Upper lobe of right lung (tissue), 1 donor: ENCODE data around the gene TMCO6. TPM values are rescaled to one million over a fixed set of nuclear protein-coding genes. Genes with fewer than 3 reads are reported as not detected.
"Not testable (repeated sequence)": the region's sequence is repeated elsewhere in the genome, so short reads cannot be mapped to it uniquely, and the experiment has no call there.

Experiments
- ATAC-seq: fragments of 200-7000 bp; cut with Tn5 transposase; one replicate; pipeline ENCODE4 v1.9.1; 2020; ENCODE audit warnings: mild to moderate bottlenecking, moderate library complexity
- DNase-seq: peaks from one replicate; pipeline ENCODE4 v3.0.0-alpha.2; 2020
- H3K27ac ChIP-seq: fragments of 200-600 bp; one replicate; pipeline ENCODE4 v1.8.0; 2022
- H3K27me3 ChIP-seq: fragments of 200-600 bp; one replicate; pipeline ENCODE4 v1.8.0; 2022; ENCODE audit warnings: mild to moderate bottlenecking
- H3K36me3 ChIP-seq: fragments of 200-600 bp; one replicate; pipeline ENCODE4 v1.8.0; 2022
- H3K4me1 ChIP-seq: fragments of 200-600 bp; one replicate; pipeline ENCODE4 v1.8.0; 2022
- H3K4me3 ChIP-seq: fragments of 200-600 bp; one replicate; pipeline ENCODE4 v1.8.0; 2022; ENCODE audit warnings: mild to moderate bottlenecking
- H3K9me3 ChIP-seq: fragments of 200-600 bp; one replicate; pipeline ENCODE4 v1.8.0; 2022
- intact Hi-C: fragments of 100-400 bp; cut with DNase I; formaldehyde crosslinking; loops from one replicate; pipeline ENCODE4 v1.11.0; 2022
- total RNA-seq: library from RNA; stranded (reverse); fragmentation: NEBNext Ultra II Directional; extraction: Animal tissue kit (Norgen Biotek cat#: 25700); gene quantifications from one replicate; pipeline ENCODE4 v1.2.1, GENCODE V29; 2021
- TF ChIP-seq, protein P1 (sequence below): fragments of 200-600 bp; IDR thresholded peaks from one replicate; pipeline ENCODE4 v1.8.0; 2022; ENCODE audit warnings: antibody characterized with exemption
- donor health status: DM: no; HTN: yes; CAD: no; lungs with severe emphysema.

Gene TMCO6
- total RNA-seq, 1 donor from 2014 or later: 10.7 TPM

DNA sequence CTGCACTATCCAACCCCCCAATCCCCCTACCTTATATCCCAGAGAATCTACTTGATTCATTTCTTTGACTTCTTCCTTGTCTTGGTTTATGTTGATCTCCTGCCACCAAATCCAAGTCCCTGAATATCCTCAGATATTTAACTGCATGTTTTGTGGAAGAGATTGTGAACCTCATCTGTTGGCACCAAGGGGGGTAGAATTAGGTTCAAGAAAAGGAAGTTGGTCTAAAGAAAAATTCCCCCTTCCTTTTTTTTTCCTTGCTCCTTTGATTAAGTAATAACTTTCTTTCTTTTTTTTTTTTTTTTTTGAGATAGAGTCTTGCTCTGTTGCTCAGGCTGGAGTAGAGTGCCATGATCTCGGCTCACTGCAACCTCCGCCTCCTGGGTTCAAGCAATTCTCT lies 5.8 kb upstream of the TMCO6 start:
- DNase-seq (no peak), ATAC-seq (no peak)
- Histone ChIP-seq H3K9me3 (no peaks in the 10 kb centered on the region), H3K27me3 (no peaks in the 10 kb centered on the region), H3K4me1 (peaks cover 29% of the 10 kb centered on the region), H3K36me3 (no peaks in the 10 kb centered on the region), H3K27ac (peak overlapping the region; percentile 31), H3K4me3 (peak overlapping the region; percentile 61)
- TF ChIP-seq, protein P1, sequence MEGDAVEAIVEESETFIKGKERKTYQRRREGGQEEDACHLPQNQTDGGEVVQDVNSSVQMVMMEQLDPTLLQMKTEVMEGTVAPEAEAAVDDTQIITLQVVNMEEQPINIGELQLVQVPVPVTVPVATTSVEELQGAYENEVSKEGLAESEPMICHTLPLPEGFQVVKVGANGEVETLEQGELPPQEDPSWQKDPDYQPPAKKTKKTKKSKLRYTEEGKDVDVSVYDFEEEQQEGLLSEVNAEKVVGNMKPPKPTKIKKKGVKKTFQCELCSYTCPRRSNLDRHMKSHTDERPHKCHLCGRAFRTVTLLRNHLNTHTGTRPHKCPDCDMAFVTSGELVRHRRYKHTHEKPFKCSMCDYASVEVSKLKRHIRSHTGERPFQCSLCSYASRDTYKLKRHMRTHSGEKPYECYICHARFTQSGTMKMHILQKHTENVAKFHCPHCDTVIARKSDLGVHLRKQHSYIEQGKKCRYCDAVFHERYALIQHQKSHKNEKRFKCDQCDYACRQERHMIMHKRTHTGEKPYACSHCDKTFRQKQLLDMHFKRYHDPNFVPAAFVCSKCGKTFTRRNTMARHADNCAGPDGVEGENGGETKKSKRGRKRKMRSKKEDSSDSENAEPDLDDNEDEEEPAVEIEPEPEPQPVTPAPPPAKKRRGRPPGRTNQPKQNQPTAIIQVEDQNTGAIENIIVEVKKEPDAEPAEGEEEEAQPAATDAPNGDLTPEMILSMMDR: no peak
- intact Hi-C loops: loop anchor here (10.0 kb wide), 1 partner anchor 69 kb away; the partner anchor contains the start of genes APBB3 and SLC35A4

- DNase-seq (no peak), ATAC-seq (no peak)
- intact Hi-C loops: loop anchor here (10.0 kb wide), 1 partner anchor 69 kb away; the partner anchor contains the start of genes APBB3 and SLC35A4
- H3K9me3 ChIP-seq: no peaks in the 10 kb centered on the region
- peaks cover 33% of the 10 kb centered on the region for H3K4me1 ChIP-seq
- H3K27ac ChIP-seq: no peak overlapping the region
- no peak overlapping the region for H3K4me3 ChIP-seq
- TF ChIP-seq, protein P1: no peak
- no peaks in the 10 kb centered on the region for H3K36me3 ChIP-seq
- no peaks in the 10 kb centered on the region for H3K27me3 ChIP-seq
Observed at GRCh38 chr5:140634103-140634502, 5.1 kb upstream of the TMCO6 start.

DNA sequence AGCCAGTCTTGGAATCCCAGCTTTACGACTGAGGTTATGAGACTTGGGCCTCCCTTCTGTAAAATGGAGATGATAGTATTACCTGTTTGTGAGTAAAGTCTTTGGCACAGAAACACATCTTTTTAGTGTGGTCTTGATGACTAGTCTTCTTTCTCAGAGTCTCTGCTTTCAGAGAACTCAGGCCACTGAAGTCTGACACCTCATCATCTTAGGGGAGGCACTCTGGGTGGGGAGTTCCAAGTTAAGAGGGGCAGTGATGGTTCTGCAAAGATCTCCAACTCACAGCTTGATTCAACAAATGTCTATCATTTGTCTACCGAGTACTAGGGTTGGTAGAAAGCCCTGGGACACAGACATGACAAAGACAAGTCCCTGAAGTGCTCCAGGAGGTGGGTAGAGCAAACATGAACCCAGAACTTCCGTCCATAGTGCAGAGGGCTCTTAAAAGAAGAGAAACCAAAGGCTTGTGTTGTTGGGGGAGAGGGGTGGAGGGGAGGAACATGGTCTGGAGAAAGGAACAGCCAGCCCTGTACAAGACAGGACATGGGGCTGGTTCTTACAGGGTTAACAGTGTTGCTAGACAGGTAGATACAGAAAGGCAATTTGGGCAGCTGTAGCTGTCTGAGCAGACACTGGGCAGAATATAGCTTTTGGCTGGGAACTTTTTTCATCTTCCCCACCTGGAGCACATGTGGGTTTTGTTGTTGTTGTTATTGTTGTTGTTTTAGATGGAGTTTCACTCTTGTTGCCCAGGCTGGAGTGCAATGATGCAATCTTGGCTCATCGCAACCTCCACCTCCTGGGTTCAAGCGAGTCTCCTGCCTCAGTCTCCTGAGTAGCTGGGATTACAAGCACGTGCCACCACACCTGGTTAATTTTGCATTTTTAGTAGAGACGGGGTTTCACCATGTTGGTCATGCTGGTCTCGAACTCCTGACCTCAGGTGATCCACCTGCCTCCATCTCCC lies 3.7 kb upstream of the TMCO6 start:
- TF ChIP-seq, protein P1: no peak
- intact Hi-C loops: loop anchor here (10.0 kb wide), 1 partner anchor 71 kb away; the partner anchor contains the start of genes APBB3 and SLC35A4
- ATAC-seq (no peak), DNase-seq (no peak)
- Histone ChIP-seq H3K4me3 (no peak overlapping the region), H3K36me3 (no peaks in the 10 kb centered on the region), H3K9me3 (no peaks in the 10 kb centered on the region), H3K27me3 (no peaks in the 10 kb centered on the region), H3K27ac (no peak overlapping the region), H3K4me1 (peaks cover 31% of the 10 kb centered on the region)

- Histone ChIP-seq H3K9me3 (no peaks in the 10 kb centered on the region), H3K27me3 (no peaks in the 10 kb centered on the region), H3K27ac (no peak overlapping the region), H3K36me3 (no peaks in the 10 kb centered on the region), H3K4me3 (no peak overlapping the region), H3K4me1 (peaks cover 16% of the 10 kb centered on the region)
- intact Hi-C loops: loop anchor here (10.0 kb wide), 1 partner anchor 73 kb away; the partner anchor contains the start of genes APBB3 and SLC35A4
- DNase-seq (no peak), ATAC-seq (no peak)
- TF ChIP-seq, protein P1: no peak
Observed at GRCh38 chr5:140637371-140638100, 1.7 kb upstream of the TMCO6 start.

DNA sequence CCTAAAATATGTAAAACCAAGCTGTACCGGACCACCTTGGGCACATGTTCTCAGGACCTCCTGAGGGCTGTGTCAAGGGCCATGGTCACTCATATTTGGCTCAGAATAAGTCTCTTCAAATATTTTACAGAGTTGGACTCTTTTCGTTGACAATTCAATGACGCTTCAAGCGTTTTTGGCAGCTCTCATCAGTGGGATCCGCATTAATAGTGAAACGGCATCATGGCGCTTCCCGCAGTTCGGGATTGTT lies 428 bp upstream of the TMCO6 start:
- peak overlapping the region; percentile 91 for H3K4me3 ChIP-seq
- H3K9me3 ChIP-seq, ATAC-seq, H3K27me3 ChIP-seq, DNase-seq: not testable (repeated sequence)
- peaks cover 16% of the 10 kb centered on the region for H3K4me1 ChIP-seq
- peak overlapping the region; percentile 93 for H3K27ac ChIP-seq
- H3K36me3 ChIP-seq: peaks cover 12% of the 10 kb centered on the region
- intact Hi-C loops: loop anchor here (10.0 kb wide), 1 partner anchor 74 kb away; the partner anchor contains the start of genes APBB3 and SLC35A4

DNA sequence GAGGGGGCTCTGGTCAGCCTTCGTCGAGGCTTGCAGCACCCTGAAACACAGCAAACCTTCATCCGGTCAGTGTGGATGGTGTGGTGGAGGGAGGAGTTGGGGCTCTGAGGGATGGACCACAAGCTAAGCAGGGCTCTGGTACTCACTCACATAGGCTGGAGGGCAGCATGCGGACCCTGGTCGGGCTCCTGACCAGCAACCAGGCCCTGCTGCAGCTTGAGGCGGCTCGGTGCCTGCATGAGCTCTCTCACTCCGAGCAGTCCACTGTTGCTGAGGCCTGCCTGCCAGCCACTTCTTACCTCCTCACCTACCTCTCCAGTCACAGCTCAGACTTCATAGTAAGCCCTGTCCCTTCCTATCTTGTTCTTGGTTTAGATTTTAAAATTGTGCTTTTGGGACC lies 2.5 kb downstream of the TMCO6 start:
- Histone ChIP-seq H3K27ac (no peak overlapping the region), H3K4me3 (no peak overlapping the region), H3K36me3 (peaks cover 29% of the 10 kb centered on the region), H3K9me3 (no peaks in the 10 kb centered on the region), H3K27me3 (no peaks in the 10 kb centered on the region), H3K4me1 (peaks cover 19% of the 10 kb centered on the region)
- ATAC-seq (no peak), DNase-seq (no peak)
- TF ChIP-seq, protein P1: no peak
- intact Hi-C loops: no loop called here
